ENCODE data around the gene DIRAS1. TPM values are rescaled to one million over a fixed set of nuclear protein-coding genes. Genes with fewer than 3 reads are reported as not detected.

Gene DIRAS1
- total and polyA plus RNA-seq, 2 of the 4 experiments (the other 2 are of a cell fraction): 1.4 to 10.3 TPM

DNA sequence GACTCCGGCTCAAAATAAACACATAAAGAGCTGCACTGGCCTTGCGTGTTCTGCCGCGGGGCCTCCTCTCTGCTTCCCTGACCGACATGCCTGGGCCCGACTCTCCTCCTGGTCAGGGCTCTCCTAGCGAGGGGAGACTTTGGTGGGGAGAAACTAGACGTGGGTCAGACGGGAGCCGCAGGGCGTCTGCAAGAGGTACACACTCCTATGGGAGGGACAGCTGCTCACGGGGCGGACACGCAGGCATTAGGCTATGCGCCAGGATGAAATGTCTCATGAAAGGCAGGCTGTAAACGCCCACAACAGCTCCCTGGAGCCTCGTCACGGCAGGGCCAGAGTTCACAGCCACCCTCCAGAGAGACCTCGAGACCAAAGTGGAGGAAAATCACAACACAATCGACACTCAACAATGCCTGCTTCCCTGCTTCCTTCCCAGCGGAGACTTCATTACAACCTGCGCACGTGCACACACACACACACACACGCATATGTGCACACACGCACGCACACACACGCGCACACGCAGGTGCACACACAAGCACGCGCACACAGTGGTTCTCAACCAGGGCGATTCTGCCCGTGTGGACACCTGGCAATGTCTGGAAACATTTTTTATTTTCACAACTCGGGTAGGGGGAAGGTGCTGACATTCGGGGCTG is 12.9 kb upstream of the DIRAS1 start:
- H3K9ac ChIP-seq (ENCODE audit: low read depth, low read length): no peak overlapping the region
- no peaks in the 10 kb centered on the region; the same call in none of the 2 replicates for H4K20me1 ChIP-seq (ENCODE audit: insufficient read depth, low read length)
- TF ChIP-seq SMC3 (IDR thresholded peaks at IDR 0.05; ENCODE audit: low read depth, low read length) (no peak), RFX5 (IDR thresholded peaks at IDR 0.05; ENCODE audit: low read depth, low read length) (no peak), CEBPB (IDR thresholded peaks at IDR 0.05; ENCODE audit: low read depth, low read length) (no peak), MAZ (IDR thresholded peaks at IDR 0.05; ENCODE audit: borderline replicate concordance, low read depth, low read length) (no peak), CHD1 (IDR thresholded peaks at IDR 0.05; ENCODE audit: low read depth, low read length) (no peak), FOS (IDR thresholded peaks at IDR 0.05; ENCODE audit: low read depth, low read length) (no peak), MAFK (IDR thresholded peaks at IDR 0.05; ENCODE audit: low read depth, low read length) (no peak), POLR2A (IDR thresholded peaks at IDR 0.05; ENCODE audit: low read depth, low read length) (no peak), BHLHE40 (IDR thresholded peaks at IDR 0.05; ENCODE audit: low read depth, low read length) (no peak)
- TF ChIP-seq, protein P1, sequence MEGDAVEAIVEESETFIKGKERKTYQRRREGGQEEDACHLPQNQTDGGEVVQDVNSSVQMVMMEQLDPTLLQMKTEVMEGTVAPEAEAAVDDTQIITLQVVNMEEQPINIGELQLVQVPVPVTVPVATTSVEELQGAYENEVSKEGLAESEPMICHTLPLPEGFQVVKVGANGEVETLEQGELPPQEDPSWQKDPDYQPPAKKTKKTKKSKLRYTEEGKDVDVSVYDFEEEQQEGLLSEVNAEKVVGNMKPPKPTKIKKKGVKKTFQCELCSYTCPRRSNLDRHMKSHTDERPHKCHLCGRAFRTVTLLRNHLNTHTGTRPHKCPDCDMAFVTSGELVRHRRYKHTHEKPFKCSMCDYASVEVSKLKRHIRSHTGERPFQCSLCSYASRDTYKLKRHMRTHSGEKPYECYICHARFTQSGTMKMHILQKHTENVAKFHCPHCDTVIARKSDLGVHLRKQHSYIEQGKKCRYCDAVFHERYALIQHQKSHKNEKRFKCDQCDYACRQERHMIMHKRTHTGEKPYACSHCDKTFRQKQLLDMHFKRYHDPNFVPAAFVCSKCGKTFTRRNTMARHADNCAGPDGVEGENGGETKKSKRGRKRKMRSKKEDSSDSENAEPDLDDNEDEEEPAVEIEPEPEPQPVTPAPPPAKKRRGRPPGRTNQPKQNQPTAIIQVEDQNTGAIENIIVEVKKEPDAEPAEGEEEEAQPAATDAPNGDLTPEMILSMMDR (conservative IDR thresholded peaks at IDR 0.05; ENCODE audit: low read depth, low read length): no peak
- TF ChIP-seq, protein P2, sequence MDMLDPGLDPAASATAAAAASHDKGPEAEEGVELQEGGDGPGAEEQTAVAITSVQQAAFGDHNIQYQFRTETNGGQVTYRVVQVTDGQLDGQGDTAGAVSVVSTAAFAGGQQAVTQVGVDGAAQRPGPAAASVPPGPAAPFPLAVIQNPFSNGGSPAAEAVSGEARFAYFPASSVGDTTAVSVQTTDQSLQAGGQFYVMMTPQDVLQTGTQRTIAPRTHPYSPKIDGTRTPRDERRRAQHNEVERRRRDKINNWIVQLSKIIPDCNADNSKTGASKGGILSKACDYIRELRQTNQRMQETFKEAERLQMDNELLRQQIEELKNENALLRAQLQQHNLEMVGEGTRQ (IDR thresholded peaks at IDR 0.05; ENCODE audit: low read depth, low read length): no peak
- no peaks in the 10 kb centered on the region; the same call in 1 of the 2 replicates for H3K9me3 ChIP-seq (ENCODE audit: control insufficient read depth, insufficient read depth, low read length)
- in situ Hi-C loops (cut with MboI; ENCODE audit: low sequenced_read_pairs) (no loop called here), intact Hi-C loops (cut with micrococcal nuclease) (no loop called here), dilution Hi-C loops (cut with HindIII; ENCODE audit: low sequenced_read_pairs, unreplicated experiment) (no loop called here)
- H3K9me1 ChIP-seq (ENCODE audit: insufficient read depth, low read length): 0 out of 2 replicates have a peak, but pooled peaks cover 2% of the 10 kb centered on the region
- no peak overlapping the region for H2BK5ac ChIP-seq (ENCODE audit: low read depth, low read length, poor library complexity, severe bottlenecking)
- H3K4ac ChIP-seq (ENCODE audit: low read depth, low read length): no peak overlapping the region
- H2AFZ ChIP-seq (replicated peaks; ENCODE audit: low read length, poor library complexity): no peak overlapping the region
- H3K79me1 ChIP-seq (ENCODE audit: low read depth in 1 of 2, low read length in 2 of 2): peaks cover 5 to 20% of the 10 kb centered on the region in 2 experiments; a peak in 3 of 4 replicates
- 82% methylated on average over 24 of the region's 35 CpGs; no CpG with 5 or more reads in 1 of the 2 experiments for WGBS, 2 experiments (ENCODE audit: extremely low coverage in 2 of 2, insufficient read length in 1 of 2)
- H3K18ac ChIP-seq (ENCODE audit: low read depth, low read length): no peak overlapping the region
- no peak overlapping the region for H3K4me3 ChIP-seq (ENCODE audit: insufficient read depth, low read depth, low read length)
- no peak overlapping the region for H4K8ac ChIP-seq (ENCODE audit: low read depth in 2 of 2, low read length in 2 of 2)
- no peaks in the 10 kb centered on the region for H3K27me3 ChIP-seq (ENCODE audit: control insufficient read depth, insufficient read depth, low read length)
- H3K56ac ChIP-seq (ENCODE audit: extremely low read depth, insufficient read depth, low read length): no peak overlapping the region
- H4K91ac ChIP-seq (ENCODE audit: insufficient read depth, low read depth, low read length): no peak overlapping the region
- peaks cover 29% of the 10 kb centered on the region for H3K36me3 ChIP-seq (ENCODE audit: control insufficient read depth, insufficient read depth, low read length)
- H2BK20ac ChIP-seq (ENCODE audit: low read depth, low read length): no peak overlapping the region
- ATAC-seq (ENCODE audit: low read depth): no peak
- no peak overlapping the region for H2AK5ac ChIP-seq (ENCODE audit: low read depth, low read length)
- ChIA-PET POLR2A (ENCODE audit: unreplicated experiment) (no interaction called here), CTCF (no interaction called here)
- H2BK15ac ChIP-seq (ENCODE audit: low read depth, low read length): no peak overlapping the region
- H3K4me2 ChIP-seq (ENCODE audit: low read depth, low read length): no peak overlapping the region
- H3K4me1 ChIP-seq (ENCODE audit: control insufficient read depth, insufficient read depth, low read length): no peaks in the 10 kb centered on the region; the same call in 1 of the 2 replicates
- H3K14ac ChIP-seq (replicated peaks; ENCODE audit: low read depth, low read length): no peak overlapping the region
- H3K23ac ChIP-seq (ENCODE audit: low read depth, low read length): no peak overlapping the region
- H2AK9ac ChIP-seq (replicated peaks; ENCODE audit: low read depth, low read length, poor library complexity): no peak overlapping the region
- no TSS peak for BruUV-seq (replicated peaks)
- H4K5ac ChIP-seq (ENCODE audit: low read depth, low read length): no peak overlapping the region
- H3K27ac ChIP-seq (ENCODE audit: insufficient read depth, low read length): no peak overlapping the region
- H2BK120ac ChIP-seq (ENCODE audit: low read depth, low read length): no peak overlapping the region
- DNase-seq: no peak
